ENCODE measurements around the gene AGTPBP1.
"Not testable (repeated sequence)": the region's sequence is repeated elsewhere in the genome, so short reads cannot be mapped to it uniquely, and the experiment has no call there.

Gene AGTPBP1

GRCh38 chr9:85719411-85719810, 22.3 kb downstream of the AGTPBP1 start:
- DNase-seq: not testable (repeated sequence)

- not testable (repeated sequence) for DNase-seq
Measured at GRCh38 chr9:85717818-85718217, 23.9 kb downstream of the AGTPBP1 start.

DNA sequence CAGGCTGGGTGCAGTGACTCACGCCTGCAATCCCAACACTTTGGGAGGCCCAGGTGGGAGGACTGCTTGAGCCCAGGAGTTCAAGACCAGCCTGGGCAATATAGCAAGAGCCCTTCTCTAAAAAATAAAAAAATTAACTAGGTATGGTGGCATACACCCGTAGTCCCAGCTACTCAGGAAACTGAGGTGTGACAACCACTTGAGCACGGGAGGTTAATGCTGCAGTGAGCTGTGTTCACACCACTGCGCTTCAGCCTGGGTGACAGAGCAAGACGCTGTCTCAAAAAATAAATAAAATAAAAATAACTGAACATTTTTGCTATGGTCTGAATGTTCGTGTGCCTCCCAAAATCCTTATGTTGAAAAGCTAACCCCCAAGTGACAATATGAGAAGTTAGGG, 24.5 kb downstream of the AGTPBP1 start:
- peak in 1 of 2 donors; percentile 11 for DNase-seq

- no peak for DNase-seq
Measured at GRCh38 chr9:85716031-85716877, 25.5 kb downstream of the AGTPBP1 start.

- DNase-seq: peak; percentile 40 to 41
Measured at GRCh38 chr9:85715587-85715986, 26.2 kb downstream of the AGTPBP1 start.

DNA sequence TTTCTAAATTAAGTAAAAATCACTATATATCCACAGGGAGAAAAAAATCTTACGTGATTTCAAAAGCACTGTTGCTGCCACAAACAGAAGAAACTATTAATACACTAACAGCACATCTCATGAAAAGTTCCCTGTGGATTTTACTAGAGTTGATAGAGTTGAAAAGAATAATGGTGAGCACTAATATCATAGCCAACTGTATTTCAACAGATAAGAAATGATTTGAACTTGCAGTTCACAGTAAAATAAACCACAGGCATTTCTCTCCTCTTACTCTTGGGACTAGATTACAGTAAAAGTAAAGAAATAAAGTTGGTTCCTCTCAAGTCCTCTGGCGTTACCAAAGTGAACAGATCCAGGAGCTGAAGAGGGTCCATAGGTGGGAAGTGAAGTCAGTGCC, 27.9 kb downstream of the AGTPBP1 start:
- no peak for DNase-seq

- no peak for DNase-seq
Measured at GRCh38 chr9:85704744-85705143, 37.0 kb downstream of the AGTPBP1 start.

DNA sequence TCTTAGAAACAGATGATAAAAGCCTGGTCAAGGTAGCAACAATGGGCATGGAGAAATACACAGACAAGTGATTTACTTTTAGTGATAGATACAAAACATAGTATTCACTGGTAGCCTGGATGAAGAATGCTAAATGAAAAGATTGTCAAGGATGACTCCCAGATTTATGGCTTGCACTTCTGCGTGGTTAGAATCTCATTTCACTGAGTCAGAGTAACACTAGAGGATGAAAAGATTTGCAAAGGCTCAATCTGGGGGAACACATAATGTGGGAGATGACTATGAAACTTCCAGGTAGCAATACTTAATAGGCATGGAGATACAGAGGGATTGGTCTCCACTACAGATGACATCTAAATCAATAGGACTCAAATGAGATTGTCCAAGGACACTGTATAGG, 38.4 kb downstream of the AGTPBP1 start:
- no peak for DNase-seq

- no peak for DNase-seq
Measured at GRCh38 chr9:85702726-85703289, 38.9 kb downstream of the AGTPBP1 start.

DNA sequence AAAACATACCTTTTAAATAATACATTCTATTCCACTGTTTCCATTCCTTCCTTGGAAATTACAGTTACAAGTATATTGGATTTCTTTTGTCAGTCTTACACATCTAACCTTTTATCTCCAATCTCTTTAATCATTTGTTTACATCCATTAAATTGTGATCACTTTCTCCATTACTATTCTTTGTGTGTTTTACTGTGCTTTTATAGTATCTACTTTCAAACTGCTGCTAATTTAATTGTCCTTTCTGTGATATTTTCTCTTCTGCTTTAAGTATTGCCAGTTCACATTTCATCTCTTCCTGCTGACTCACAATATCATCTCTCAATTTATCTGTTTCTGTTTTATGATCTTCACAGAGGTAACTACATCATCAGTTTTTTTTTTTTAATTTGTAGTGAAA, 39.6 kb downstream of the AGTPBP1 start:
- no peak for DNase-seq

- DNase-seq: no peak
Measured at GRCh38 chr9:85700330-85700729, 41.4 kb downstream of the AGTPBP1 start.

GRCh38 chr9:85688361-85688760, 53.4 kb downstream of the AGTPBP1 start:
- DNase-seq: no peak

DNA sequence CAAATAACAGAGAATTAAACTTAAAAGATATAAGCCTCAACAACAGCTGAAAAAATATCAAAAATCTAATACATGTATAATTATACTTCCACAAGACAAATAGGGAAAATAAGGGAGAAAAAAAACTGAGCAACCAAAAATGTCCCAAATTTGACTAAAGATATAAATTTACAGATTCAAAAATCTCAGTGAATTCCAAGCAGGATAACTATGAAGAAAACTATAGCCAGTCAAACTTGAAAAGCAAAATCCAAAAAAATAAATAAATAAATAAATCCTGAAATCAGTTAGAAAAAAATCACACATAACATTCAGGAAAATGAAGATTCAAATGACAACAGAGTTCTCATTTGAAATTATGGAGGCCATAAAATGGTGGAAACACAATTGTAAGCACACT, 56.7 kb downstream of the AGTPBP1 start:
- no peak for DNase-seq

GRCh38 chr9:85676790-85677189, 65.0 kb downstream of the AGTPBP1 start:
- no peak for DNase-seq

DNA sequence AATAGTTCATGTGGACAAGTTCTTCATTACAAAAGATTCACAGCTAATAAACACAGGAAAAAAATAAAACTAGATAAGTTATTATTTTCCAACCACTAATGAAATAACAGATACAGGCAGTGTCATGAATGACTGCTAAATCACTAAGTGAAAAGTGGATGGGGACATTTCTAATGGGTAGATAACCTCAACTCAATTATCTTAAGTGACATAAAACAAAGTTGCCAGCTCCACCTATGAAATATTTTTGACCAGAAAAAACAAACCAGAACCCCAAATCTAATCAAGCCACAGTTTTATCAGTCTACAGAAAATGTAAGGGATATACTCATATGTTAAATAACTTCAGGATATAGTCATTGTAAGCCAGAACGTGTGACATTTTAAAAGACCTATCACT, 74.4 kb downstream of the AGTPBP1 start:
- no peak for DNase-seq

GRCh38 chr9:85666086-85666485, 75.7 kb downstream of the AGTPBP1 start:
- no peak for DNase-seq

- no peak for DNase-seq
Measured at GRCh38 chr9:85662573-85662972, 79.2 kb downstream of the AGTPBP1 start.

GRCh38 chr9:85658716-85659115, 83.0 kb downstream of the AGTPBP1 start:
- no peak for DNase-seq

DNA sequence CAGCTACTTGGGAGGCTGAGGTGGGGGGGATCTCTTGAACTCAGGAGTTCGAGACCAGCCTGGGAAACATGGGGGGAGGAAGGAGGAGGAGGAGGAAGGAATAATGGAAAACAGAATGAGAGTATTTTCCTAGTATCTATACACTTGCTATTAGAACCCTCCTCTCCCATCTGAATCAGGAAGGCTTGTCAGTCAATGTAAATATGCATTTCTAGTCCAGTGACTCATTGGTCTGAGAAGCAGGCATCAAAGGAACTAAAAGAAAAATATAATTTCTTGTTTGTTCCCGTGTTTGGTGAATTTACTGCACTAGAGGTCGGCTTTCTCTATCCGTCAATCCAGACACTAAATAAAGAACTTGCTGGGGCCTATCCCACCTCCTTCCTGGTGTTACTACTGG, 88.6 kb downstream of the AGTPBP1 start:
- DNase-seq: no peak

DNA sequence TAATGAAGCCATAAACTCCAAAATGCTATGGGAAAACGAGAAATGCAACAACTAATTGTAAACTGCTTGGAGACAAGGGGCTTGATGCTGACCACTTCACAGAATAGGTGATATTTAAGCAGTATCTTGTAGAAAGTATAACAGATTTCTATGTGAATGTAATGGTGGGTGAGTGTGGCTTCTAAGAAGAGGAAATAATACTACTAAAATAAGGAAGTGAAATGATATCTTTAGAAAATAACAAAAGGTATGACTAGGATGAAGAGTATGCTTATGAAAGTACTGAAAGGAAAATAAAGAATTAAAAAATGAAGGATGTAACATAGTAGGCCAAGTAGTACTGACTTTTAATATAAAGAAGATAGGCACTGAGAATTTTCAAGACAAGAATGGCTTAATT, 94.2 kb downstream of the AGTPBP1 start:
- DNase-seq: no peak

GRCh38 chr9:85645909-85646627, 95.7 kb downstream of the AGTPBP1 start:
- peak in 1 of 2 donors; percentile 23 for DNase-seq

DNA sequence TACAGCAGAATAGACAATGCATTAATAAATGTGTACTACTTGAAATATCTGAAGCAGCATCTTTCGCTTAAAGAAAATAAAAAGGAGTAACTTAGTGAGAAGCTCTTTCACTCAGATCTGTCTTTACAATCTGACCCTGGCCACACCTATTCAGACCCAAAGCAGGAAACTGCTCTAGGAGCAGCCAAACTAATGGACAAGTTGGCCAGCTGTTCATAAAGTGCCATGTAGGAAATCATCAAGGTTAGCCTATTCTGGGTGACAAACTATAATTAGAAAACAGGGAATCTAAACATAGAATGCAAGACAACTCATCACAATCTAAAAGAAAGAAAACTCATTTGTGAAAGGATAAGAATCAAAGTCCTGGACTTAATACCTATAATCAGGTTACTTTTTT, 101.3 kb downstream of the AGTPBP1 start:
- DNase-seq: no peak

GRCh38 chr9:85639675-85640186, 102.0 kb downstream of the AGTPBP1 start:
- no peak for DNase-seq

- no peak for DNase-seq
Measured at GRCh38 chr9:85631809-85632208, 109.9 kb downstream of the AGTPBP1 start.
